HG03342 (cell line): ENCODE measurements around the gene AKR1D1.
"Not testable (repeated sequence)": the region's sequence is repeated elsewhere in the genome, so short reads cannot be mapped to it uniquely, and the experiment has no call there.

Experiments
- ATAC-seq: cut with Tn5 transposase; IDR thresholded peaks from one replicate; pipeline ENCODE4 v1.9.1; 2021; ENCODE audit warnings: mild to moderate bottlenecking, moderate library complexity; ENCODE audit not compliant: unreplicated experiment

The AKR1D1 gene

DNA sequence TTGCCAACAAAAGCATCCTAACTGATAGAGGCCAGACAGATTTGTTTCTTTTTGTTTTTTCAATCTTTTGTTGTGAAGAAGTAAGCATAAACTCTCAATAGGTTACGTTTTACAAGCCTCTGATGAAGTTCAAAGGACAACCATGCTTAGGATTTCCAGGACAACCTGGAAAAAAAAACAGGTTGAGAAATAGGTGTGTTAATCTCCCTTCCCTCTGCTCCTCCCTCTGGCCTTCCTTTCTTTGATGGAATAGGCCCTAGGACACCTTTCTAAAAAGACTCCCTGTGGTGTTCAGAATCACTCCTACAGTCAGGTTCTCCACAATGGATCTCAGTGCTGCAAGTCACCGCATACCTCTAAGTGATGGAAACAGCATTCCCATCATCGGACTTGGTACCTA, at the start of gene AKR1D1:
TSS of gene AKR1D1 (plus strand) at position 264 of the 400 bp plus-strand sequence. CDS start at position 324, 60 bp downstream.
- ATAC-seq, result no peak

DNA sequence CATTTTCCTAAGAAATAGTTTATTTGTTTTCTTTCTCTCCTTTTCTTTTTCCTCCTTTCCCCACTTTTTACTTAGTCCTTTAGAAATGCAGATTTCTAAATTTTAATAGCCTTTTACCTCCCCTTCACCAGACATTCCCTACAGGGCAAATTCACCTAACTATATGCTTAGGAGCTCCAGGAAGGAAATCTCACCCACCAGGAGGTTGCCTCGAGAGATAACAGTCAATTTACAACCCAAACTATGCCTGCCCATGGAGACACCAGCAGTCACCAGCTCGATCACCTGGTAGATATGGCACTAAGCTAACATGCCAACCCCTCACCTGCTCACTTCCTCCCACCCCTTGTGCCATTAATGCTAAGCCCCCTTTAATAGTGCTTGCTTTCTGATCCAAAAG, 49.2 kb upstream of the AKR1D1 start:
- ATAC-seq, result no peak

DNA sequence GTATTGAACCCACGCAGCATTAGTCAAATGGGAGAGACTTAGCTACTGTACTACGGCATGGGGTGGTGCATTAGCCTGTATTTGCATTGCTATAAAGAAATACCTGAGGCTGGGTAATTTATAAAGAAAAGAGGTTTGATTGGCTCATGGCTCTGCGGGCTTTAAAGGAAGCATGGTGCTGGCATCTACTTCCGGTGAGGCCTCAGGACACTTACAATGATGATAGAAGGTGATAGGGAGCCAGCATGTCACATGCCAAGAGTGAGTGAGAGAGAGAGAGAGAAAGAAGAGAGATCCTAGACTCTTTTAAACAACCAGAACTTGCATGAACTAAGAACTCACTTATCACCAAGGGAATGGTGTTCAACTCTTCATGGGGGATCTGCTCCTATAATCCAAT, 47.1 kb upstream of the AKR1D1 start:
- ATAC-seq, result no peak

DNA sequence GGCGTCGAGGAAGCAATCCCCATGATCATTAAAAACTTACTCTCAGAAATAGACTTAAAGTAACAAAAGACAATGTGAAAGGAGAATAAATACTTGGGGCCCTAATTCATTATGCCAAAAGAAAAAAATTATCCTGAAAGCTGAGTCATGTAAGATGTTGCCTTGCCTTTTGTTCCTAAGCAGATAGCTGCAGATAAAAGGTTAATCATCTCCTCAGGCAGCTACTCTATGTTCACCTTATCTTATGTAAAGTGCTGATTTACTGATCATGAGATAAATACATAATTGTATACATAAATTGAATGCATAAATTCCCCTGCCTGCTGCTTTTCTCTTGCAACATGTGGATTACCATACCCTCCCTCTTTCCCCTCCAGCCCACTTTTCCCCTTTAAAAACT, 46.3 kb upstream of the AKR1D1 start:
- ATAC-seq, result no peak

DNA sequence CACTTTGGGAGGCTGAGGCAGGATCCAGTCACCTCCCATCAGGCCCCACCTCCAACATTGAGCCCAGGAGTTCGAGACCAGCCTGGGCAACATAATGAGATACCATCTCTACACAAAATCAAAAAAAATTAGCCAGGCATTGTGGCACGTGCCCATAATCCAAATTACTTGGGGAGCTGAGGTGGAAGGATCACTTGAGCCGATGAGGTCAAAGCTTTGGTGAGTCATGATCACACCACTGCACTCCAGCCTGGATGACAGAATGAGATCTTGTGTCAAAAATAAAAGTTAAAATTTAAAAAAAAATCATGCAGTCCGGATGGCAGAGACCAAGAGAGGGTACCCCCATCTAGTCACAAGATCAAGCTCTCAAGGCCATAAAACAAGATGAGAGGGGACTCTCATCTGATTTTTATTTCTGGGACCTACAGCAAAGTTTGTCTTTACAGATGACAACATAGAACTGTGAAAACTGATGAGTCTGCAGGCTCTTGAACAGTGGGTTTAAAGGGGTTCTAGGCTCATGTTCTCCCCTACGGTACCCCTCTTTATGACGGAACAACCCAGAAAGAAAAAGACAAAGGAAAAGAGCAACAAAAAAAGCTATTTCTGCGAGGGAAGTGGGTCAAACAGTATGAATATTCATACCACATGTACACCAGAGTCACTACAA, 45.4 kb upstream of the AKR1D1 start:
- no peak for ATAC-seq

GRCh38 chr7:138032186-138032585, 44.1 kb upstream of the AKR1D1 start:
- peak; percentile 77 for ATAC-seq

DNA sequence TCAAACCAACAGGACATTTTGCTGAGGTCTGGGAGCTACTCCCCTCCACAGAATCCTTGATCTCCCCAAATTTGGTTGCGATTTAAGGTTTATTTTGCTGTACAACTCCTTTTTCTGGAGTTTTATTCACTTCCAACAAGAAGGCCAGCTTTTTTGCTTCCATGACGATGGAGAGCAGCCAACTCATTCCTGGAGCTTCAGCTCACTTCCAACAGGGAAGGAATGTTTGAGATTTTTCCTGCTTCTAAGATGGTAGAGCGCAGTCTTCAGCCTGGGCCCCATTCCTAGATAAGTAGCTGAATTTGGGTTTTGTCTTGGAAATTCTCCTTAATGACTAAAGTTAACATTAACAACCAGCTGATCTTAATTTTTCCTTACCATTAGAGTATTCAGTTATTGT, 43.5 kb upstream of the AKR1D1 start:
- ATAC-seq, result no peak

DNA sequence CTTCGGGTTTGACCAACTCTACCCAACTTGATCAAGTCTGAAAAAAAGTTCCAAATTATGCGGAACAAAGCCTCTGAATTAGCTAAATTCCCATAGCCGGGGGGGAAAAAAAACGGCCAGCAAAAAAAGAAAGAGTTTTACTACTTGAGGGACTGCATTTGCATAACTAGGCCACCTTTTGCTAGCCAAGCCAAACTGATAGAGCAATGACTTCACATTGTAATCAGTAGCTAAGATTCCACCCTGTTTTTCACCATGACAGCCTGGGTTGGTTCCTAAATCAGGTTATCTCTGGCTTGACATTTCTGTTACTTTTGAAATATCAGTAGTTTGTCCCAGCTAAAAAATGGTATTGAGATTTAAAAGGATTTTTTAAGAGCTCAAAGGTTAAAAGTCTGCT, 43.0 kb upstream of the AKR1D1 start:
- no peak for ATAC-seq

DNA sequence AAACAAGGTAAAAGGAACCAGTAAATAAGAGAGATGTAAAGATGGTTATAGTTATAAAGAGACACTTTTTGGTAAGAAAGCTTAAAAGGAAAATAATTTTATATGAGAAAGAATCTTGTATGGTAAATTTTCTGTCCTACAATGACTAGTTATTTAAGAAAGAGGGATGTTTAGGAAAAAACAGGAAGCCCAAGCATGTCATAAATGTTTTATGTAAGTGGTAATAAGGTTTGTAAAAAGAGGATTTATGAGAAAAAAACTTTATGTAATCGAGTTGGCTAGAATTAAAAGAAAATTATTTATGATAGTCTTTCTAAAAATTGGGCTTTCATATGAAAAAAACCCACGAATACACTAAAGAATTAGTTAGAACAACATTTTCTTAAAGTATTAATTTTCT, 40.1 kb upstream of the AKR1D1 start:
- ATAC-seq, result no peak

DNA sequence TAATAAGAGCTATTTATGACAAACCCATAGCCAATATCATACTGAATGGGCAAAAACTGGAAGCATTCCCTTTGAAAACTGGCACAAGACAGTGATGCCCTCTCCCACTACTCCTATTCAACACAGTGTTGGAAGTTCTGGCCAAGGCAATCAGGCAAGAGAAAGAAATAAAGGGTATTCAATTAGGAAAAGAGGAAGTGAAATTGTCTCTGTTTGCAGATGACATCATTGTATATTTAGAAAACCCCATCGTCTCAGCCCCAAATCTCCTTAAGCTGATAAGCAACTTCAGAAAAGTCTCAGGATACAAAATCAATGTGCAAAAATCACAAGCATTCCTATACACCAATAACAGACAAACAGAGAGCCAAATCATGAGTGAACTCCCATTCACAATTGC, 36.2 kb upstream of the AKR1D1 start:
- not testable (repeated sequence) for ATAC-seq

- no peak for ATAC-seq
These were observed 31.4 kb upstream of the AKR1D1 start for GRCh38 chr7:138044897-138045296.

DNA sequence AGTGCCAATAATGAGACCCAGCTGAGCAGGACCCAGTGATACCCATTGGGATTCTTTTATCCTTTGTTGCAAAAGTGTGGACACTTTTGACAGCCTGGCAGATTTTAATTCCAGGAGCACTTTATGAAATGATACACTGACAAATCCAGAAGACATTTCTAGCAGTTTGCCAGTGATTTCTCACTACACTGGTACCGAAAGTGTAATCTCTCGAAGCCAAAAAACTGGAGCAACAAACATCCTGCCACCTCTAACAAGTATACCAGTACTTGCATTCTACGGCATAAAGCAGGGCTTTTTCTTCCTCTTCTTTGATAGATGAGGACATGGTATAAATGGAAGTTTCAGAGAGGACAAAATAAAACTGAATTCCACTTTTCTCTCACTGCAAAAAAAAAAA, 28.4 kb upstream of the AKR1D1 start:
- no peak for ATAC-seq

DNA sequence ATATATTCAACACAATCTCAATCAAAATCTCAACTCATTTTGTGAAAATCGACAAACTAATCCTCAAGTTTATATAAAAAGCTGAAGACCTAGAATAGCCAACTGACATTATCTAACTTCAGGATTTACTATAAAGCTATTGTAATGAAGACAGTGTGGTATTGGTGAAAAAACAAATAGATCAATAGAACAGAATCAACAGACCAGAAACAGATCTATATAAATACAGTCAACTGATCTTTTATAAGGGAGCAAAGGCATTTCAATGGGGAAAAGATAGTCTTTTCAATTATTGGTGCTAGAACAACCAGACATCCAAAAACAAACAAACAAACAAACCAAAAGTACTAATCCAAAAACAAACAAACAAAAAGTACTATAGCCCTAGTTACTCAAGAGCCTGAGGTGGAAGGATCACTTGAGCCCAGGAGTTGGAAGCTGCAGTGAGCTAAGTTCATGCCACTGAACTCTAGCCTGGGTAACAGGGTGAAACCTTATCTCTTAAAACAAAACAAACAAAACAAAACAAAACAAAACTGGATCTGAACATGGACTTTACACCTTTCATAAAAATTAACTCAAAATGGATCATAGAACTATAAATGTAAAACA, 26.6 kb upstream of the AKR1D1 start:
- no peak for ATAC-seq

- ATAC-seq, result not testable (repeated sequence)
These were observed 24.5 kb upstream of the AKR1D1 start for GRCh38 chr7:138051712-138052247.

DNA sequence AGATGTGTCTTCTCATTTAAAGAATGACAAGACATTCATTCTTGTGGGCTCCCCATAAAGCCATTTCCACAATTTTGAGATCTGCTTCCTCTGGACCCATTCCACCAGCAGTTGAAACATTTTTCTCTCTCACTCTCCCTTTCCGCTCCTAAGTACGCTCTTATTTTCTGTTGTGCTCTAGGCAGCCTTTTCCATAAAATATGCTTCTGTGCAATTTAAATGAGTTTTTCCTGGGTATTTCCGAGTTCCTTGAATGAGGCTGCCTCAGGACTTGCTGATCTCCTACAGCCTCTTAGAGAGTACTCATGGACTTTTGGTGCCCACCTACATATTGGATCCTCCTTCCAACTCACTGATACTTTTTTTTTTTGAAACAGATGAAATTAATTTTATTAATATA, 23.6 kb upstream of the AKR1D1 start:
- ATAC-seq, result no peak

- ATAC-seq, result not testable (repeated sequence)
These were observed 20.6 kb upstream of the AKR1D1 start for GRCh38 chr7:138055698-138056097.

GRCh38 chr7:138063400-138063799, 12.9 kb upstream of the AKR1D1 start:
- ATAC-seq, result no peak

GRCh38 chr7:138064856-138065357, 11.4 kb upstream of the AKR1D1 start:
- ATAC-seq, result no peak

- no peak for ATAC-seq
These were observed 10.4 kb upstream of the AKR1D1 start for GRCh38 chr7:138065827-138066226.

- ATAC-seq, result peak; percentile 77
These were observed 9.3 kb upstream of the AKR1D1 start for GRCh38 chr7:138066954-138067394.

GRCh38 chr7:138067774-138068173, 8.5 kb upstream of the AKR1D1 start:
- ATAC-seq, result no peak

DNA sequence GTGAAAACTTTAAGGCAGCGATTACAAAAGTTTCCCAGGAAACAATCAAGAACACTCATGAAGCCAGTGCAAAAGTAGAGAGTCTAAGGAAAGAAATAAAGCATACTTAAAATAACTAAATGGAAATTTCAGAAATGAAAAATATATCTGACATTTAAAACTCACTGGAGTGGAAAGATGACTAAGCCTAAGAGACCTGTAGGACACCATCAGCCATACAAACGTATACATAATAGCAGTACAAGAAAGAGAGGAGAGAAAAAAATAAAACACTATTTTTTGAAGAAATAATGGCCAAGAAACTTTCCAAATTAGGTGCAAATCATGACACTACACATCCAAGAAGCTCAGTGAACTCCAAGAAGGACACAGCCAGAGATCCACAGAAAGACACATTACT, 5.4 kb upstream of the AKR1D1 start:
- no peak for ATAC-seq
